K562 (cell line): ENCODE data around the gene HAUS6. TPM values are rescaled to one million over a fixed set of nuclear protein-coding genes. Genes with fewer than 3 reads are reported as not detected.

ENCODE experiments used
- ATF4 ChIP-seq: fragments of 450-650 bp; formaldehyde crosslinking; IDR thresholded peaks from 2 replicates; pipeline ENCODE4 v1.4.0; 2022; ENCODE audit warnings: mild to moderate bottlenecking, moderate library complexity
- CCAR2 ChIP-seq: fragments of 200-400 bp; formaldehyde crosslinking; IDR thresholded peaks from 2 replicates; pipeline ENCODE4 v1.6.1; 2017; ENCODE audit warnings: mild to moderate bottlenecking, low read depth, low read length
- CEBPZ ChIP-seq: fragments of 150-350 bp; IDR thresholded peaks from 2 replicates; pipeline ENCODE4 v1.6.1; 2014; ENCODE audit warnings: low read depth, mild to moderate bottlenecking, low read length, borderline replicate concordance
- EZH2 ChIP-seq: IDR thresholded peaks from 2 replicates; pipeline ENCODE4 v1.6.1; 2012; ENCODE audit warnings: low read depth, mild to moderate bottlenecking, inconsistent platforms, low read length, borderline replicate concordance
- FOXJ3 ChIP-seq: sonication (generic); formaldehyde crosslinking; IDR thresholded peaks from 2 replicates; pipeline ENCODE4 v1.4.0; 2020; ENCODE audit warnings: mild to moderate bottlenecking, missing genetic modification reagents
- FOXK1 ChIP-seq: sonication (generic); formaldehyde crosslinking; IDR thresholded peaks from 2 replicates; pipeline ENCODE4 v1.8.0; 2022; ENCODE audit warnings: missing genetic modification reagents, mild to moderate bottlenecking, borderline replicate concordance
- MNT ChIP-seq, 2 experiments: fragments of 450-650 bp; conservative IDR thresholded peaks; 2 replicates each; pipeline ENCODE4 v1.6.1; 2017; ENCODE audit warnings: mild to moderate bottlenecking in 2 of 2, moderate library complexity in 2 of 2
- MTA2 ChIP-seq: fragments of 450-650 bp; IDR thresholded peaks from 2 replicates; pipeline ENCODE4 v1.6.1; 2016; ENCODE audit warnings: low read depth
- NCOA4 ChIP-seq: fragments of 450-650 bp; IDR thresholded peaks from 2 replicates; pipeline ENCODE4 v1.6.1; 2018; ENCODE audit warnings: mild to moderate bottlenecking; ENCODE audit not compliant: partially characterized antibody
- PHF8 ChIP-seq: fragments of 200-600 bp; sonication (generic); IDR thresholded peaks from 2 replicates; pipeline ENCODE4 v1.6.1; 2012; ENCODE audit warnings: mixed run types, mild to moderate bottlenecking, inconsistent platforms, low read length, moderate library complexity, borderline replicate concordance
- POLR2B ChIP-seq: fragments of 450-650 bp; IDR thresholded peaks from 2 replicates; pipeline ENCODE4 v1.6.1; 2018; ENCODE audit warnings: low read depth; ENCODE audit not compliant: partially characterized antibody
- POLR2G ChIP-seq: fragments of 200-400 bp; formaldehyde crosslinking; IDR thresholded peaks from 2 replicates; pipeline ENCODE4 v1.6.1; 2017; ENCODE audit warnings: low read depth, mild to moderate bottlenecking, antibody characterized with exemption, low read length, moderate library complexity
- PRDM10 ChIP-seq: fragments of 450-650 bp; IDR thresholded peaks from 2 replicates; pipeline ENCODE4 v1.6.1; 2018; ENCODE audit not compliant: partially characterized antibody
- RFX5 ChIP-seq: IDR thresholded peaks from 2 replicates; pipeline ENCODE4 v1.6.1; 2011; ENCODE audit warnings: low read depth, mild to moderate bottlenecking, improper control_type of control experiment, low read length
- RFX7 ChIP-seq: fragments of 250-450 bp; sonication (Bioruptor Pico); IDR thresholded peaks from 2 replicates; pipeline ENCODE4 v1.5.1; 2021; ENCODE audit warnings: mild to moderate bottlenecking
- SNAPC5 ChIP-seq: fragments of 250-450 bp; sonication (Bioruptor Pico); IDR thresholded peaks from 2 replicates; pipeline ENCODE4 v1.8.0; 2021; ENCODE audit warnings: moderate library complexity, mild to moderate bottlenecking, inconsistent platforms
- ZNF695 ChIP-seq: fragments of 450-650 bp; formaldehyde crosslinking; IDR thresholded peaks from 2 replicates; pipeline ENCODE4 v1.4.0; 2020; ENCODE audit warnings: mild to moderate bottlenecking, moderate library complexity
- polyA plus RNA-seq, 8 experiments: library from polyadenylated mRNA; depleted of rRNA in 4 of 8; stranded (reverse) in 5 of 8; unstranded in 3 of 8; fragments of >200 nt; fragmentation: Nextera tagmentation in 2 of 8; fragmentation: Illumina TruSeq in 1 of 8; extraction: Ambion mirVana in 2 of 8; extraction: Trizol in 1 of 8; gene quantifications; 2 replicates each; pipeline versions ENCODE4 v1.2.1 to v1.2.3, GENCODE V29; 2011 to 2014; ENCODE audit warnings: inconsistent platforms in 1 of 8, missing spikeins in 1 of 8
- total RNA-seq, 7 experiments: library from RNA; depleted of rRNA in 6 of 7; stranded (reverse); fragments of >200 nt in 6 of 7; fragmentation: Illumina TruSeq in 2 of 7; extraction: Trizol in 2 of 7; gene quantifications; 2 replicates each; pipeline versions ENCODE4 v1.2.1 to v1.2.3, GENCODE V29; 2011 to 2021; ENCODE audit warnings: low replicate concordance in 1 of 7

Gene HAUS6
- total and polyA plus RNA-seq, 9 of the 15 experiments (the other 6 are each of a cell fraction or from before 2014, with no cell fraction given), result 10.2 to 31.7 (median 23.1) TPM

- TF ChIP-seq POLR2B (peak; percentile 74), MTA2 (no peak), RFX7 (CRISPR knock-in tag) (no peak), MNT (conservative IDR thresholded peaks at IDR 0.05) (peak in 1 of 2 experiments; percentile 59; a peak in 1 of 4 replicates), PHF8 (peak; percentile 57; the same call in 1 of the 2 replicates), FOXJ3 (CRISPR knock-in tag) (no peak), NCOA4 (no peak), SNAPC5 (CRISPR knock-in tag) (no peak), CEBPZ (no peak), PRDM10 (peak; percentile 28), EZH2 (no peak), FOXK1 (CRISPR knock-in tag) (0 out of 2 replicates have a peak, but pooled peaks have one; percentile 33), CCAR2 (no peak), ATF4 (no peak), RFX5 (no peak), ZNF695 (CRISPR knock-in tag) (no peak), POLR2G (peak; percentile 91)
Measured at GRCh38 chr9:19102631-19103345, at the start of gene HAUS6 (continued).
